HL-60/S4 (cell line): ENCODE results near the gene AJAP1.
"Not testable (repeated sequence)": the region's sequence is repeated elsewhere in the genome, so short reads cannot be mapped to it uniquely, and the experiment has no call there.

ENCODE experiments used
- in situ Hi-C: fragments of 300-500 bp; cut with MboI; formaldehyde crosslinking; loops from 2 replicates; pipeline ENCODE4 v1.14.3; 2022; ENCODE audit warnings: low sequenced_read_pairs

AJAP1 gene

GRCh38 chr1:4656533-4657140 is 2.2 kb downstream of the AJAP1 start:
- in situ Hi-C loops, result no loop called here

- in situ Hi-C loops, result no loop called here
Measured at GRCh38 chr1:4657244-4657789, 2.9 kb downstream of the AJAP1 start.

- in situ Hi-C loops, result no loop called here
Measured at GRCh38 chr1:4657960-4658541, 3.6 kb downstream of the AJAP1 start.

GRCh38 chr1:4658643-4659628 is 4.5 kb downstream of the AJAP1 start:
- in situ Hi-C loops, result no loop called here

GRCh38 chr1:4660917-4661594 is 6.6 kb downstream of the AJAP1 start:
- in situ Hi-C loops, result no loop called here

GRCh38 chr1:4661595-4661917 is 7.1 kb downstream of the AJAP1 start:
- in situ Hi-C loops, result no loop called here

- in situ Hi-C loops, result no loop called here
Measured at GRCh38 chr1:4662168-4662567, 7.8 kb downstream of the AJAP1 start.

- in situ Hi-C loops, result no loop called here
Measured at GRCh38 chr1:4662723-4663122, 8.3 kb downstream of the AJAP1 start.

- in situ Hi-C loops, result no loop called here
Measured at GRCh38 chr1:4664095-4664494, 9.7 kb downstream of the AJAP1 start.

- in situ Hi-C loops, result no loop called here
Measured at GRCh38 chr1:4664606-4665005, 10.2 kb downstream of the AJAP1 start.

GRCh38 chr1:4665456-4665855 is 11.0 kb downstream of the AJAP1 start:
- in situ Hi-C loops, result no loop called here

GRCh38 chr1:4666683-4667082 is 12.3 kb downstream of the AJAP1 start:
- in situ Hi-C loops, result not testable (repeated sequence)

GRCh38 chr1:4668743-4669700 is 14.6 kb downstream of the AJAP1 start:
- in situ Hi-C loops, result no loop called here

GRCh38 chr1:4670265-4670664 is 15.9 kb downstream of the AJAP1 start:
- in situ Hi-C loops, result no loop called here

- in situ Hi-C loops, result no loop called here
Measured at GRCh38 chr1:4671828-4672227, 17.4 kb downstream of the AJAP1 start.

GRCh38 chr1:4673494-4673893 is 19.1 kb downstream of the AJAP1 start:
- in situ Hi-C loops, result no loop called here

- in situ Hi-C loops, result no loop called here
Measured at GRCh38 chr1:4674117-4674516, 19.7 kb downstream of the AJAP1 start.

- in situ Hi-C loops, result no loop called here
Measured at GRCh38 chr1:4674676-4675075, 20.3 kb downstream of the AJAP1 start.

- in situ Hi-C loops, result no loop called here
Measured at GRCh38 chr1:4675454-4676186, 21.2 kb downstream of the AJAP1 start.
